ENCODE measurements around the gene DIS3L2.

DNA sequence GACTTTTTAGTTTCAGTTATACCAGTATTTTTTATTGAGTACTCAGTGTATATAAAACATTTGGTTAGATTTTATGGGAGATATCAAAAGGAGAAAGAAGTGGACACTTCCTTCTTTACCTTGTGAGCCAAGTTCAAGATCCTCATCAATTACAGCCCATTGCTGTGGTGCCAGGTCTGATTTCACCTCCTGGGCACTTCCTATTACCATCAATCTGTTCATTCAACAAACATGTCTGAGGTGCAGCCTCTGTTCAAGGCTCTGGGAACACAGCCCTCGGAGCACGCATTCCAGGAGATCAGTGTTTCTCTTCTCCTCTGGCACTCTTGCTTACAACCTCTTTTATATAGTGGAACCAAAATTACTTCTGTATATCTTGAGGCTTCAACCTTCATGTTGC is 245.7 kb downstream of the DIS3L2 start:
- TF ChIP-seq EZH2 (IDR thresholded peaks at IDR 0.05; ENCODE audit: insufficient read depth, poor library complexity, severe bottlenecking): no peak
- no peak for TF ChIP-seq EZH2phosphoT487 (IDR thresholded peaks at IDR 0.05; ENCODE audit: insufficient read depth, low read depth)
